GM21360 (cell line): Measurements from ENCODE around the gene RHOT2.
A peak's percentile ranks its signal among the peaks of the same experiment; 100 is the strongest.
"Not testable (repeated sequence)": the region's sequence is repeated elsewhere in the genome, so short reads cannot be mapped to it uniquely, and the experiment has no call there.

Experiments
- ATAC-seq: cut with Tn5 transposase; IDR thresholded peaks from one replicate; pipeline ENCODE4 v1.9.1; 2021; ENCODE audit warnings: mild to moderate bottlenecking, moderate library complexity; ENCODE audit not compliant: unreplicated experiment

Gene RHOT2

DNA sequence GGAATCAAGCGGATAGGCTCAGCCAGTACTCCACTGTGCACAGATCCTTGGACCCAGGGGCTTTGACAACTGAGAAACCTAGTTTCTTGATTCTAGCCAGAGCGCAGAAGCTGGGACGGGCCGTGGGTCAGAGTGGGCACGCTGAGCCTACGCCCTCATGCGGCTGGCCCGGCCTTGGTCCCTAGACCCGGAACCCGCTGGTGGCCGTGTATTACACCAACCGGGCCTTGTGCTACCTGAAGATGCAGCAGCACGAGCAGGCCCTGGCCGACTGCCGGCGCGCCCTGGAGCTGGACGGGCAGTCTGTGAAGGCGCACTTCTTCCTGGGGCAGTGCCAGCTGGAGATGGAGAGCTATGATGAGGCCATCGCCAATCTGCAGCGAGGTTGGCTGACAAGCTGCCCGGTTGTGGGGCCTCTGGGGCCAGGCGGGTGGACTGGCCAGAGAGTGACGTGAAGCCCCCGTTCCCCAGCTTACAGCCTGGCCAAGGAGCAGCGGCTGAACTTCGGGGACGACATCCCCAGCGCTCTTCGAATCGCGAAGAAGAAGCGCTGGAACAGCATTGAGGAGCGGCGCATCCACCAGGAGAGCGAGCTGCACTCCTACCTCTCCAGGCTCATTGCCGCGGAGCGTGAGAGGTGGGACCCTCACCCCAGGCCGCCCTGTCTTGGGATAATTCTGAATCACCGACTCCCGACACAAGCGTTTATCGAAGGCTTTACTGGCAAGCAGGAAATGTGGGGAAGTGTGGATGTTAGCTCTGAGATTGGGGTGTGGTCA, 13.2 kb downstream of the RHOT2 start:
- no peak for ATAC-seq

DNA sequence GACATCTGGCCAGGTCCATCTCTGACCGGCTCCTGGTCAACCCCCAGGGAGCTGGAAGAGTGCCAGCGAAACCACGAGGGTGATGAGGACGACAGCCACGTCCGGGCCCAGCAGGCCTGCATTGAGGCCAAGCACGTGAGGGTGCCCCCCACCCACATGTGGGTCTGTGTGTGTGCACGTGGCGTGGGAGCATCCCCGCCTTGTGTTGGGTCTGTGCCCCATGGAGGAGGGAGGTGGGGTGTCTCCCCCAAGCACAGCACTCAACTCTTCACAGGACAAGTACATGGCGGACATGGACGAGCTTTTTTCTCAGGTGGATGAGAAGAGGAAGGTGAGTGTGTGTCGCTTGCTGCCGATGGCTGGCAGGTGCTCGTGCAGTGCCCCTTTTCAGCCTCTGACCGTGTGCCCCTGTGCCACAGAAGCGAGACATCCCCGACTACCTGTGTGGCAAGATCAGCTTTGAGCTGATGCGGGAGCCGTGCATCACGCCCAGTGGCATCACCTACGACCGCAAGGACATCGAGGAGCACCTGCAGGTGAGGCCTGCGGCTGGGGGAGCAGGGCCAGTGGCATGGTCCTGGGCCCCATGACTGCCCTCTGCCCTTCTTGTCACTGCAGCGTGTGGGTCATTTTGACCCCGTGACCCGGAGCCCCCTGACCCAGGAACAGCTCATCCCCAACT, 14.0 kb downstream of the RHOT2 start:
- no peak for ATAC-seq

- ATAC-seq = no peak
Observed at GRCh38 chr16:682493-683395, 14.8 kb downstream of the RHOT2 start.

DNA sequence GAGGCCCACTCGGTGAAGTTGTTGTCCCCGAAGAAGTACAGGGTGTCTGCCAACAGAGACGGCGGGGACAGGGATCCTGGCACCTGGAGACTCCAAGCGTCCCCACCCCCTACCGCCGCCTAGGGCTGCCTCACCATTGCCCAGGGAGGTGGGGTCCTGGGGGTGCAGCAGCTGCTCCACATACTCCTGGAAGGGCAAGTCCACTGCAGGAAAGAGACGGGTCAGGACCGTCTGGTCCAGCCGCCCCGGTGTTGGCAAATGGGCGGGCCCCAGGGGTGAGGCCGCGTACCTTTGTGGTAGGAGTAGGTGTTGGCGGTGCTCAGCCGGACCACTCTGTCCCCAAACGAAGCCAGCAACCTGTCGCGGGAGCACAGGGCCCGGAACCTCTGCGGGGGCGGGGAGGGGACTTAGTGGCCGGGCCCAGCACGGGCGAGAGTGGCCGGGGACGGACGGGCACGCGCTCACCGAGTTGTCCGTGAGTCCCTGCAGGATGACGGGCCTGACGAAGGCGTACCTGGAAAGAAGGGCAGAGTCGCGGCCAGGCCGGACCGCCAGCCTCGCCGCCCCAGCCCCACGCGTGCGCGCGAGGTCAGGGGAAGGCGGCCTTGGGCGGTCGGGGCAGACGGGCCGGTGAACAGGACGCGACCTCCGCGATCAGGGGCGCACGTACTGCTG, 15.6 kb downstream of the RHOT2 start:
- ATAC-seq = no peak

DNA sequence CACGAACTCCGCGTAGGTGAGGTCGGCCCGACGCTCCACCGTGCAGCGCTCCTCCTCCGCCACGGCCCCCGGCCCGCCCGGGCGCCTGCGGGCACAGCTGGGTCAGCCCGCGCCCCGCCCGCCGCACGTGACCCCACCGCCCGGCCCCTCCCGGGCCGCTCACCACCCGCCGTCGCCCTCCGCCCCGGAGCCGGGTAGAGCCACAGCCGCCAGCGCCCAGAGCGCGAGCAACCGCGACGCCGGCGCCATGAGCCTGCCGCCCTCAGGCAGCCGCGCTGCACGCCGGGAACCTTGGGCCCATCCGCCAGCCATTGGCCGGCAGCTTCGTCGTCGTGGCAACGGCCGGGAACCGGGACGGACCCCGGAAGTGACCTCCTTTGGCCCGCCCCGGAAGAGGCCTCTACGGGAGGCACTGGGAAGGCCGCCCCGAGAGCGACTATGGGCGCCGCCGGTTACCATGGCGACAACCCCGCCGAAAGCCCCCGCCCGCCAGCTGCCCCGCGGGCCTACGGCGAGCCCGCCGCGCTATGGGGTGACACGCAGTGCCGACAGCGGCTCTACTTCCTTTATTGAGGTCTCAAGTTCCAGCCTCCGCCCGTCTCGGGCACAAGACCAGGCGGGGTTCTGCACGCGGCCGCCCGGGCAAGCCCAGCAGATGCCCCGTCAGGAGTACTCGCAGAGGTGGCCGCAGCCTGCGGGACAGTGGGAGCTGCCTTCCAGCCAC, 16.3 kb downstream of the RHOT2 start, which contains the start of gene JMJD8:
Gene JMJD8, minus strand, starts transcription at position 264 of the 724 bp plus-strand sequence. Its CDS starts 15 bp downstream, at position 249.
- ATAC-seq = peak; percentile 62

GRCh38 chr16:684961-685696, 17.2 kb downstream of the RHOT2 start:
- ATAC-seq = no peak

DNA sequence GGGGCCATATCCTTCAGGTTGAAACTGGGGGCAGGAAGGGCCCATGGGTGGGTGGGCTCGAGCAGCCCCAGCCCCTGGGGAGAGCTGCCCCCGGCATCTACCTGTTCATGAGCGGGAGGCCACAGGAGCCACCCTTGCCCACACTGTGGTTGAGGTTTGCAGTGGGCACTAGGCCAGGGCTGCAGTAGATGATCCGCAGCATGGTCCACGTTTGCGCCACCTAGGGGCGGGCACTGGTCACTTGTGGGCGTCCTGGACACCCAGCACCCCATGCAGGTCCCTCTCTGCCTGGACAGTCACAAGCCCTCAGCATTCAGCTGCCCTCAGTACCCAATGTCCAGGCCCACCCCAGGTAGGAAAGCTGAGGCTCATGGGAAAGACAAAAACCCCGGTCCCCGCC, 18.0 kb downstream of the RHOT2 start:
- no peak for ATAC-seq

DNA sequence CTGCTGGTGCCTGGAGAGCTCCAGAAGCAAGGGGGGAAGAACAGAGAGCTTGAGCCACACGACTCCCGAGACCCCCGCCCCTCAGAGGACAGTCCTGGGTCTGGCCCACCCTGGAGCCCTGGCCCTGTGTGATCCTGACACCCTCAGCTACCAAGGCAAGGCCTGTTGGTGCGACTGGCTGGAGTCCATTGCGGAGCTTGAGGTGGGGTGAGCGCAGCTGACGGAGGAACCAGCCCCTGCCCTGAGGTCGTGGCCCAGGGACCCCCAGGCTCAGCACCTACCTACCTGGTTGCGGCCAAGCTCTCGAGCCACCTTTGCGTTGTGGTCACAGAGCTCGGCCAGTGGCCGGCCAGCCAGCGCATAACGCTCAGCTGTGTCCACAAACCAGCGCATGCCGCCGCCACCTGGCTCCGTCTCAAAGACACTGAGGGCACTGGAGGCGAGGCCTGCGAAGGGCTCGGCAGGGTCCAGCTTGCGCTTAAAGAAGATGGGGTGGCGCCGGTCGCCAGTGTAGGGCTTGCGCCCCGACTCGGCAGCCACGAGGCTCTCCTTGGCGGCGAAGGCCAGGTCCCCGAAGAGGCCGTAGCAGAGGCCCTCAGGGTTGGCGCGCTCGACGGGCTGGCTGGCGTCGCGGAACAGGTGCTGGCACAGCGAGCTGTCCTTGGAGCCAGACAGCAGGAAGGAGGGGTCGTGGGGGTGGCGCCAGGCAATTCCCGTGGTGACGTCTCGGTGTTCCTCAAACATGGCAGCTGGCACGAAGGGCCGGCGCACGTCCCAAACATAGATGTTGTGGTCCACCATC, 18.7 kb downstream of the RHOT2 start:
- ATAC-seq = no peak

- ATAC-seq = no peak
Observed at GRCh38 chr16:687499-687898, 19.6 kb downstream of the RHOT2 start.

DNA sequence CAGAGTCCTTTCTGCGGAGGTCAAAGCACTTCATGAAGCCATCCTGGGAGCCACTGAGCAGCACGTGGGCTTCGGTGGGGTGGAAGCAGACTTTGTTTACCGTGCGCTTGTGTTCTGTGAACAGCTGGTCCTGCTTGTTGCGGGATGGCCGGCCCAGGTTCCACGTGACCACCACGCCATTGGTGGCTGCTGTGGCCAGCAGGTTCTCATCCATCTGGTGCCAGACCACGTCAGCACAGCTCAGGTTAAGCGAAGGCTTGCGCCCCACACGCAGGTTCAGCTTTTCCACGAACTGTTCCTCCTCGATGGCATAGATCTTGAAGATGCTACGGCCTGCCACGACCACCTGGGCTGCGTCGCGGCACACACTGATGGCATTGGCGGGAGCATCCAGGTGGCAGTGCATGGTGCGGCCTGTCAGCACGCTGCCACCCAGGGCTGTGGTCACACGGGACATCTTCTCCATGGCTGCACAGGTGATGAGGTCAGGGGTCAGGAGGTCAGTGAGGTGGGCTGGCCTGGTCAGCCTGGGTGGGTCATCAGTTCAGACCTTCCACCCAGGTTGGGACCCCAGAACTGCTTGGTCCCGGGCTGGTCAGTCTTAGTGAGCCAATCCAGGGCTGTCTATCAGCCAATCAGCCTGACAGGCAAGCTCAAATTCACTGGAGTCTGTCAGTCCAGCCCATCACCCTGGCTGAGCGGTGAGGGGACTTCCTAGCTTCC, 21.4 kb downstream of the RHOT2 start:
- ATAC-seq = no peak

GRCh38 chr16:691242-691641, 23.3 kb downstream of the RHOT2 start:
- ATAC-seq = not testable (repeated sequence)

DNA sequence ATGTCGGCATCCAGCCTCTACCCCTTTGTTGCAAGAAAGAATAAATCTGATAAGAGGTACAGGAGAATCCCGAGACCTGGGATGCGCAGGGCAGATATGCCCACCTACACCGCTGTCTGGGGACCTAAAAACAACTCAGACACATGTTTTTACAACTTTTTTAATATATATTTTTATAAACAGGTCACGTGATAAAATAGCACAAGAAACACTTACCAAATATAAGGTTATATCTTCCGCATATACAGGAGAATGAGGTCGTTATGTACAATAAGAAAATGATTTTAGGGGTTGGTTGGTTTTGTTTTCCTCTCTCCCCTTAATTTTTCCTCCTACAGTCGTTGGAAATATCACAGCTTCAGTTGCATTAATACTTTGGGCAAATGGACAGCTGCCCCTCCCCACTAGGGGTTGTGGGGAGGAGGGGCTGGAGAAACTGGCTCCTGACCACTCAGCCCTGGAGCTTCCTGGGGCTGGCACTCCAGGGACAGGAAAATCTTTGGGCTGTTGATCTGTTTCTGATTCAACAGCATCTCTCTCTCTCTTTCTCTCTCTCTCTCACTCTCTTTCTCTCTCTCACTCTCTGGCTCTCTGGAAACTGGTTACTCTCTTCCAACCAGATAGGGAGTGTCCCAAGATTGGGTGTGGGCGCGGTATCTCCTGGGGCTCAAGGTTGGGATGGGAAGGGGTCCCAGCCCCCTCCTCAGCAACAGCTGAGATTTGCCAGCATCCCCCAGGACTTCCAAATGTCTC, 24.6 kb downstream of the RHOT2 start:
- ATAC-seq = no peak

GRCh38 chr16:693364-693763, 25.4 kb downstream of the RHOT2 start:
- no peak for ATAC-seq

GRCh38 chr16:693766-694165, 25.8 kb downstream of the RHOT2 start:
- ATAC-seq = no peak

DNA sequence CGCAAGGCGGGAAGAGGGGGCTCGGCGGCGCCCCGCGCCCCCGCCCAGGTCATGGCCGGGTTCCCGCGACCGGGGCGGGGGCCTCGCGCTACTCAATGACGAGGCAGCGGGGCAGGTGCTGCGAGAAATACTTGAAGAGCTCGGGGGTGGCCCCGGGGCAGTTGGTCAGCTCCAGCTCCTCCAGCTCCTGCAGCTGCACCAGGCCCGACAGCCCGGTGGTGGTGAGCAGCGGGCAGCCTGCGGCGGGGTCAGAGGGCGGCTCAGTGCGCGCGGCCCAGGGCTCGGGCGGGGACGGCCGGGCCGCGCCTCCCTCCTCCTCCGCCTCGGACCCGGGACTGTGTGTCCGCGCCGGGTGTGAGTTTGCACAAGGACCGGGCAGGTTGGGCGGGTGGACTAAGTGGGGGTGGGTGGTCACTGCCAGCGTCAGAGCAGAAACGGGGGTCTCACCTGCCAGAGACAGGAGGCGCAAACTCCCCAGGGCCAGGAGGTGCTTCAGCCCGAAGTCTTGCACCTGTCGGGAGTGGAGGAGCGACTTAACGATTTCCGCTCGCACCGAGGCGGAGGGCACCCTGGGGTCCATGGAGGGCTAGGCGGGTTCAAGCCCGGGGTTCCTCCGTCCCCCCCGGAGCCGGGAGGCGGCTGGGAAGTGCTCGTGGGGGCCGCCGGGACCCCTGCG, 26.4 kb downstream of the RHOT2 start:
- ATAC-seq = no peak

GRCh38 chr16:694863-695354, 27.0 kb downstream of the RHOT2 start:
- ATAC-seq = no peak
